HCT116 (cell line): ENCODE data around the gene ANKFN1. TPM values are rescaled to one million over a fixed set of nuclear protein-coding genes. Genes with fewer than 3 reads are reported as not detected.
"Not testable (repeated sequence)": the region's sequence is repeated elsewhere in the genome, so short reads cannot be mapped to it uniquely, and the experiment has no call there.

ENCODE experiments used
- ATAC-seq: fragments of 200-7000 bp; cut with Tn5 transposase; 2 replicates; pipeline ENCODE4 v1.9.1; 2020; ENCODE audit warnings: mild to moderate bottlenecking, moderate library complexity
- BruUV-seq: library from RNA; stranded (reverse); fragments of 400-500 nt; replicated peaks from 2 replicates; lab custom pipeline; 2021; lab: Mats Ljungman, UMichigan
- CTCF ChIA-PET: fragments of 300-600 bp; sonication (Branson Sonifier 250); formaldehyde crosslinking; loops from one replicate; lab custom pipeline; 2021; ENCODE audit warnings: antibody characterized with exemption; lab: Charles Lee
- POLR2A ChIA-PET: fragments of 300-600, 350-600 bp; sonication (Branson Sonifier 250); formaldehyde crosslinking; loops from one replicate; lab custom pipeline; 2021; ENCODE audit warnings: antibody characterized with exemption; lab: Charles Lee
- RAD21 ChIA-PET, 2 experiments: fragments of 300-600 bp; sonication (Branson Sonifier 250); formaldehyde crosslinking; loops; one replicate each; lab custom pipeline; 2023; ENCODE audit warnings: low total read pairs in 2 of 2; ENCODE audit not compliant: uncharacterized antibody in 2 of 2, unreplicated experiment in 2 of 2, low non-redundant PET in 1 of 2; lab: Charles Lee
- DNase-seq: peaks from one replicate; pipeline ENCODE4 v3.0.0-alpha.2; 2010; ENCODE audit warnings: low read depth, low spot score
- H2AFZ ChIP-seq: fragments of 200-600 bp; shearing (Covaris generic), sonication (generic); 2 replicates; pipeline ENCODE4 v1.6.1; 2017; ENCODE audit warnings: low read depth, mixed run types, mixed read lengths, antibody characterized with exemption, low read length; ENCODE audit not compliant: poor library complexity, severe bottlenecking
- H3K27ac ChIP-seq: 2 replicates; pipeline ENCODE4 v1.5.1; 2012; ENCODE audit warnings: low read depth, low read length
- H3K27me3 ChIP-seq: fragments of 200-600 bp; sonication (generic); 2 replicates; pipeline ENCODE4 v1.6.1; 2016; ENCODE audit warnings: mixed run types, low read length, mixed read lengths; ENCODE audit not compliant: insufficient read depth
- H3K36me3 ChIP-seq, 2 experiments: fragments of 200-500 bp in 1 of 2; fragments of 200-600 bp in 1 of 2; sonication (Bioruptor generic) in 1 of 2; sonication (generic) in 1 of 2; 2 replicates each; pipeline versions ENCODE4 v1.5.1 to v1.6.1; 2014 to 2016; ENCODE audit warnings: low read length in 2 of 2, inconsistent platforms in 1 of 2, mixed read lengths in 1 of 2, mixed run types in 1 of 2; ENCODE audit not compliant: insufficient read depth in 2 of 2, control insufficient read depth in 1 of 2
- H3K4me1 ChIP-seq, 2 experiments: fragments of 200-600 bp in 1 of 2; sonication (generic) in 1 of 2; 2 replicates each; pipeline versions ENCODE4 v1.5.1 to v1.6.1; 2012 to 2017; ENCODE audit warnings: low read length in 2 of 2, inconsistent platforms in 1 of 2, mild to moderate bottlenecking in 1 of 2, mixed read lengths in 1 of 2, mixed run types in 1 of 2, moderate library complexity in 1 of 2; ENCODE audit not compliant: insufficient read depth in 2 of 2, control insufficient read depth in 1 of 2
- H3K4me2 ChIP-seq: fragments of 200-600 bp; sonication (generic); 2 replicates; pipeline ENCODE4 v1.6.1; 2017; ENCODE audit warnings: mixed run types, low read length, mixed read lengths
- H3K4me3 ChIP-seq, 2 experiments: fragments of 200-600 bp in 1 of 2; sonication (generic) in 1 of 2; replicated peaks in 1 of 2; 2 replicates each; pipeline ENCODE4 v1.5.1; 2011 to 2016; ENCODE audit warnings: low read length in 2 of 2, control low read depth in 1 of 2, low read depth in 1 of 2, mild to moderate bottlenecking in 1 of 2, mixed read lengths in 1 of 2, mixed run types in 1 of 2
- H3K79me2 ChIP-seq: fragments of 200-600 bp; sonication (generic); 2 replicates; pipeline ENCODE4 v1.6.1; 2017; ENCODE audit warnings: mild to moderate bottlenecking, mixed run types, low read length, moderate library complexity, mixed read lengths; ENCODE audit not compliant: insufficient read depth
- H3K9ac ChIP-seq: fragments of 200-600 bp; sonication (generic); 2 replicates; pipeline ENCODE4 v1.6.1; 2016; ENCODE audit warnings: low read length, mixed read lengths
- H3K9me2 ChIP-seq: fragments of 200-600 bp; sonication (generic), shearing (Covaris generic); 2 replicates; pipeline ENCODE4 v1.6.1; 2017; ENCODE audit warnings: mixed run types, mild to moderate bottlenecking, moderate library complexity; ENCODE audit not compliant: insufficient read depth
- H3K9me3 ChIP-seq, 2 experiments: fragments of 200-500 bp in 1 of 2; fragments of 200-600 bp in 1 of 2; sonication (Bioruptor generic) in 1 of 2; sonication (generic) in 1 of 2; 2 replicates each; pipeline ENCODE4 v1.6.1; 2014 to 2017; ENCODE audit warnings: low read length in 2 of 2, mixed read lengths in 2 of 2, inconsistent platforms in 1 of 2, low read depth in 1 of 2, mild to moderate bottlenecking in 1 of 2, mixed run types in 1 of 2, moderate library complexity in 1 of 2; ENCODE audit not compliant: control insufficient read depth in 1 of 2, insufficient read depth in 1 of 2
- H4K20me1 ChIP-seq: fragments of 200-600 bp; sonication (generic), shearing (Covaris generic); 2 replicates; pipeline ENCODE4 v1.6.1; 2017; ENCODE audit warnings: mixed run types, mild to moderate bottlenecking, moderate library complexity; ENCODE audit not compliant: insufficient read depth
- EZH2 ChIP-seq: fragments of 200-600 bp; sonication (generic); IDR thresholded peaks from 2 replicates; pipeline ENCODE4 v1.6.1; 2017; ENCODE audit warnings: antibody characterized with exemption, mixed run types
- FOSL1 ChIP-seq: IDR thresholded peaks from 2 replicates; pipeline ENCODE4 v1.6.1; 2012; ENCODE audit warnings: low read depth
- ZNF274 ChIP-seq: fragments of 200-500 bp; sonication (Bioruptor generic); IDR thresholded peaks from 2 replicates; pipeline ENCODE4 v1.6.1; 2014; ENCODE audit warnings: mild to moderate bottlenecking, low read depth, low read length, inconsistent platforms
- intact Hi-C: fragments of 100-400 bp; cut with micrococcal nuclease; formaldehyde crosslinking; loops from 2 replicates; pipeline ENCODE4 v1.10.0; 2022
- total RNA-seq: library from RNA; stranded (reverse); gene quantifications from one replicate; pipeline ENCODE4 v1.2.1, GENCODE V29; 2021; ENCODE audit not compliant: unreplicated experiment
- TF ChIP-seq, protein P1 (sequence below): IDR thresholded peaks from 2 replicates; pipeline ENCODE4 v1.6.1; 2012

ANKFN1 gene
- total RNA-seq, 1 experiment from 2014 or later = 1.1 TPM

DNA sequence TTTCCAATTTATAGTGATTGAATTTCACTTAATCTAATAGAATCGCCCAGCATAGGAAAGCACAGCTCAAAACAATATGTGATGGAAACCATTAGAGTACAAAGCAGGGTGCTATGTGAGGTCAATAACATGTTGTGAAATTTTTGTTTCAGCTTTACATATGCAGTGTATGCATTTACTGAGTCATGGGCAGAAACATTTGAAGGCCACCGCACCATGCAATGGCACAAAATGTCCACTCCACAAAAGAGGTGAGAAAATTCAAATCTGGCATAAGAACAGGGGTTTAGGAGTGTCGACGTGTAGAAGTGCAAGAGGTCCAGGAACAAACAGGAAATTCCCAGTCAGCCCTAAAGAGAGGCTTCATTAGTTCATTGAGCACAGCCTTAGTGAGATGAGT is 131.2 kb downstream of the ANKFN1 start:
- H3K36me3 ChIP-seq = no peaks in the 10 kb centered on the region
- RAD21 ChIA-PET = no interaction called here
- ATAC-seq = no peak
- no peaks in the 10 kb centered on the region; the same call in 1 of the 2 replicates for H3K27me3 ChIP-seq
- no peak for TF ChIP-seq ZNF274
- TF ChIP-seq, all 23 proteins: peak for 0
- Histone ChIP-seq H3K4me3 (no peak overlapping the region), H3K9ac (no peak overlapping the region), H4K20me1 (no peaks in the 10 kb centered on the region), H2AFZ (no peak overlapping the region), H3K9me2 (no peaks in the 10 kb centered on the region), H3K4me1 (no peaks in the 10 kb centered on the region), H3K27ac (no peak overlapping the region), H3K4me2 (no peak overlapping the region), H3K79me2 (no peaks in the 10 kb centered on the region), H3K9me3 (no peaks in the 10 kb centered on the region)
- BruUV-seq = no TSS peak
- no peak for DNase-seq
- POLR2A ChIA-PET = no interaction called here
- CTCF ChIA-PET = no interaction called here
- intact Hi-C loops = no loop called here

DNA sequence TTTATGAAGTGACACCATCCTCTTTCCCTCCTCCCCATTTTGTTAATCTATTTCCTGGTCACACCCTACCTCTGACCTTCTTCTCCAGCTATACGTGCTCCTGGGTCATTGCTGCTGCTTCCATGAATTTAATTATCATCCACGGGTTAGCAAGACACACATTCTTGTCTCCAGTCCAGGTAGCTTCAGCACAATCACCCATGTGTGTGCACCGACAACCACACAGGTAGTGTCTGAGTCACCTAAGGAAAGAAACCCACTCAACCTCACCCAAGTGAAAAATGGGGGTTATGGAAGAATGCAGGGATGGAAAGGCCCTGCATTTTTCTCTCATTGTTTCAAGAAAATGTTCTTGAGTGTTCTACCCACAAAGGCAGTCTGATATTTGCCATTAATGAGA is 135.5 kb downstream of the ANKFN1 start:
- H4K20me1 ChIP-seq, H3K27me3 ChIP-seq, H3K9ac ChIP-seq, ATAC-seq, H3K27ac ChIP-seq, intact Hi-C loops, POLR2A ChIA-PET, H3K4me3 ChIP-seq, H3K9me3 ChIP-seq, H3K9me2 ChIP-seq, H3K4me2 ChIP-seq, CTCF ChIA-PET, H3K36me3 ChIP-seq, H2AFZ ChIP-seq, RAD21 ChIA-PET, BruUV-seq, H3K4me1 ChIP-seq, H3K79me2 ChIP-seq, DNase-seq: not testable (repeated sequence)

DNA sequence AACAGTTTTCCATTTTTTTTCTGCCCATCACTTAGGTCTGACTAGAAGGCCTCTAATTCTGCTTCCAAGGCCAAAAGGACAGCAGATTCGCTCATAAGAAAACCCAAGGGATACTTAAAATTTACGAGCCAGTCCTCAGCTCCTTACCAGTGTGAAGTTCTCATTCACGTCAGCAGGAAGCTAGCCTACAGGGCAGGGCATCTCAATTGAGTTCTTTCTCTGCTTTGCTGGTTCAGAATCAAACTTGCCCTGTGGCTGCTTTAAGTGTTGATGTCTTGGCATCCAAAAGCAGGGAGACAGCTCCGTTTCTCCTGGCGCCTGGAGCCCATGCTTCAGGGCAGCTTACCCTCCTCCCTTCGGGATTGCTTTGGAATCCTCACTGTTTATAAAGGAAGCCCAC is 136.0 kb downstream of the ANKFN1 start:
- Histone ChIP-seq H3K9me3 (no peaks in the 10 kb centered on the region), H3K9ac (no peak overlapping the region), H2AFZ (no peak overlapping the region), H3K36me3 (no peaks in the 10 kb centered on the region), H3K79me2 (no peaks in the 10 kb centered on the region), H3K27ac (no peak overlapping the region), H3K9me2 (no peaks in the 10 kb centered on the region), H4K20me1 (no peaks in the 10 kb centered on the region), H3K4me1 (no peaks in the 10 kb centered on the region), H3K4me3 (no peak overlapping the region), H3K4me2 (no peak overlapping the region), H3K27me3 (peaks cover 4% of the 10 kb centered on the region; the same call in 1 of the 2 replicates)
- intact Hi-C loops = no loop called here
- RAD21 ChIA-PET = no interaction called here
- BruUV-seq = no TSS peak
- TF ChIP-seq, protein P1, sequence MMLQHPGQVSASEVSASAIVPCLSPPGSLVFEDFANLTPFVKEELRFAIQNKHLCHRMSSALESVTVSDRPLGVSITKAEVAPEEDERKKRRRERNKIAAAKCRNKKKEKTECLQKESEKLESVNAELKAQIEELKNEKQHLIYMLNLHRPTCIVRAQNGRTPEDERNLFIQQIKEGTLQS = no peak
- TF ChIP-seq EZH2 (no peak), FOSL1 (no peak)
- no peak for DNase-seq
- POLR2A ChIA-PET = no interaction called here
- no peak for ATAC-seq
- CTCF ChIA-PET = no interaction called here
